Loucy (cell line): Measurements from ENCODE around the gene SORCS2.

Experiments used
- H2AFZ ChIP-seq: fragments of 200-600 bp; sonication (generic); 2 replicates; pipeline ENCODE4 v1.6.0; 2016; ENCODE audit warnings: antibody characterized with exemption, mild to moderate bottlenecking, low read length, moderate library complexity
- H3F3A ChIP-seq: fragments of 200-600 bp; 2 replicates; pipeline ENCODE4 v1.6.0; 2016; ENCODE audit warnings: antibody characterized with exemption, low read depth, mild to moderate bottlenecking
- H3K27me3 ChIP-seq: fragments of 200-600 bp; sonication (generic); 2 replicates; pipeline ENCODE4 v1.6.1; 2014; ENCODE audit warnings: low read length, mild to moderate bottlenecking; ENCODE audit not compliant: insufficient read depth, poor library complexity, severe bottlenecking
- H3K36me3 ChIP-seq: fragments of 200-600 bp; sonication (generic); 2 replicates; pipeline ENCODE4 v1.6.1; 2016; ENCODE audit warnings: low read length; ENCODE audit not compliant: insufficient read depth
- H3K4me1 ChIP-seq: fragments of 200-600 bp; sonication (generic); 2 replicates; pipeline ENCODE4 v1.5.1; 2014; ENCODE audit warnings: low read length, mild to moderate bottlenecking; ENCODE audit not compliant: insufficient read depth, poor library complexity, severe bottlenecking
- H3K4me2 ChIP-seq: fragments of 200-600 bp; sonication (generic); 2 replicates; pipeline ENCODE4 v1.6.0; 2014; ENCODE audit warnings: antibody characterized with exemption, low read length, low read depth, mild to moderate bottlenecking; ENCODE audit not compliant: poor library complexity, severe bottlenecking
- H3K4me3 ChIP-seq: fragments of 200-600 bp; sonication (generic); 2 replicates; pipeline ENCODE4 v1.5.1; 2014; ENCODE audit warnings: low read length, mild to moderate bottlenecking, mixed read lengths; ENCODE audit not compliant: poor library complexity, severe bottlenecking
- H3K79me2 ChIP-seq: fragments of 200-600 bp; sonication (generic); 2 replicates; pipeline ENCODE4 v1.6.1; 2014; ENCODE audit warnings: low read length; ENCODE audit not compliant: insufficient read depth
- H3K9ac ChIP-seq: fragments of 200-600 bp; sonication (generic); 2 replicates; pipeline ENCODE4 v1.6.0; 2014; ENCODE audit warnings: mild to moderate bottlenecking, low read depth, low read length, moderate library complexity; ENCODE audit not compliant: poor library complexity, severe bottlenecking
- H3K9me2 ChIP-seq: fragments of 200-600 bp; sonication (generic); replicated peaks from 2 replicates; pipeline ENCODE4 v1.6.1; 2016; ENCODE audit warnings: low read depth, low read length, mixed read lengths
- H3K9me3 ChIP-seq: fragments of 200-600 bp; sonication (generic); 2 replicates; pipeline ENCODE4 v1.6.1; 2014; ENCODE audit warnings: mild to moderate bottlenecking, antibody characterized with exemption, low read length, low read depth; ENCODE audit not compliant: insufficient read depth
- H4K20me1 ChIP-seq: fragments of 200-600 bp; sonication (generic); 2 replicates; pipeline ENCODE4 v1.6.0; 2014; ENCODE audit warnings: antibody characterized with exemption, low read length, mild to moderate bottlenecking; ENCODE audit not compliant: insufficient read depth, poor library complexity, severe bottlenecking
- EZH2phosphoT487 ChIP-seq: fragments of 200-600 bp; IDR thresholded peaks from 2 replicates; pipeline ENCODE4 v1.6.1; 2018; ENCODE audit warnings: antibody characterized with exemption, mild to moderate bottlenecking, moderate library complexity, borderline replicate concordance
- TF ChIP-seq, protein P1 (sequence below): fragments of 200-600 bp; sonication (generic); conservative IDR thresholded peaks from 2 replicates; pipeline ENCODE4 v1.5.1; 2014; ENCODE audit warnings: mild to moderate bottlenecking, antibody characterized with exemption, low read length

SORCS2 gene

DNA sequence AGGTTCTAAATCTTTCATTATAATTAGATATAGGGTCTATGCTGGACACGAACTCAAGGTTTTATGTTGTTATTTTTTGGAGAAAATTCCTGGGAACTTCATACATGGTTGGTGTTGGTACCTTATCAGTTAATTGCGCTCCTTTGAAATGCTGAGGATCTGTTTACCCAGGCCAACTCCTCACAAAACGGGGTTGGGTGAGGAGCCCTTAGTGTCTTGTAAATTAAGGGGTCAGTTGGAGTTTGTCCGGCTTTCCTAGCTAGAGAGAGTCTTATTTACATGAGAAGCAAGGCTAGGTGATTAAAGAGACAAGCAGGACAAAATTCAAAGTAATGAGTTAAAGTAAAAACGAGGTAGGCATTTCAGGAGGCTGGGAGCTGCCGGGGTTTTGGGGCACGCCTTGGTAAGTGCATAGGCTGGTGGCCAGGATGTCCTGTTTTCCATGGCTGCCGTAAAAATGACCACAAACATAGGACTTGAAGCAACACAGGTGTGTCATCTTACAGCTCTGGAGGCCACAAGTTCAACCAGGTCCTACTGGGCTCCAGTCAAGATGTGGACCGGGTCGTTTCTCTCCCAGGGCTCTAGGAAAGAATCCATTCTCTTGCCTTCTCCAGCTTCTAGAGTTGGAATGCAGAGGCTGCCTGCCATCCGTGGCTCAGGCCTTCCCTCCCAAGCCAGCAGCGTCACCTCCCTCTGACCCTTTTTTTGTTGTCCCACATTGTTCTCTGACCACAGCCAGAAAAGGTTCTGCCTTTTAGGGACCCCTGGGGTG lies 222.6 kb downstream of the SORCS2 start:
- no peak overlapping the region for H3K4me2 ChIP-seq
- H3K27me3 ChIP-seq = no peaks in the 10 kb centered on the region
- H4K20me1 ChIP-seq = no peaks in the 10 kb centered on the region
- H3F3A ChIP-seq = no peaks in the 10 kb centered on the region
- no peak overlapping the region for H3K4me3 ChIP-seq
- H3K36me3 ChIP-seq = no peaks in the 10 kb centered on the region
- no peaks in the 10 kb centered on the region for H3K4me1 ChIP-seq
- no peak overlapping the region for H2AFZ ChIP-seq
- H3K9ac ChIP-seq = no peak overlapping the region
- TF ChIP-seq, protein P1, sequence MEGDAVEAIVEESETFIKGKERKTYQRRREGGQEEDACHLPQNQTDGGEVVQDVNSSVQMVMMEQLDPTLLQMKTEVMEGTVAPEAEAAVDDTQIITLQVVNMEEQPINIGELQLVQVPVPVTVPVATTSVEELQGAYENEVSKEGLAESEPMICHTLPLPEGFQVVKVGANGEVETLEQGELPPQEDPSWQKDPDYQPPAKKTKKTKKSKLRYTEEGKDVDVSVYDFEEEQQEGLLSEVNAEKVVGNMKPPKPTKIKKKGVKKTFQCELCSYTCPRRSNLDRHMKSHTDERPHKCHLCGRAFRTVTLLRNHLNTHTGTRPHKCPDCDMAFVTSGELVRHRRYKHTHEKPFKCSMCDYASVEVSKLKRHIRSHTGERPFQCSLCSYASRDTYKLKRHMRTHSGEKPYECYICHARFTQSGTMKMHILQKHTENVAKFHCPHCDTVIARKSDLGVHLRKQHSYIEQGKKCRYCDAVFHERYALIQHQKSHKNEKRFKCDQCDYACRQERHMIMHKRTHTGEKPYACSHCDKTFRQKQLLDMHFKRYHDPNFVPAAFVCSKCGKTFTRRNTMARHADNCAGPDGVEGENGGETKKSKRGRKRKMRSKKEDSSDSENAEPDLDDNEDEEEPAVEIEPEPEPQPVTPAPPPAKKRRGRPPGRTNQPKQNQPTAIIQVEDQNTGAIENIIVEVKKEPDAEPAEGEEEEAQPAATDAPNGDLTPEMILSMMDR = no peak
- TF ChIP-seq EZH2phosphoT487 = no peak
- no peaks in the 10 kb centered on the region for H3K79me2 ChIP-seq
- peaks cover 9% of the 10 kb centered on the region; the same call in 1 of the 2 replicates for H3K9me3 ChIP-seq
- H3K9me2 ChIP-seq = no peaks in the 10 kb centered on the region

- Histone ChIP-seq H3K36me3 (no peaks in the 10 kb centered on the region), H3K9ac (no peak overlapping the region), H3K4me1 (no peaks in the 10 kb centered on the region), H3K27me3 (no peaks in the 10 kb centered on the region), H3K4me3 (no peak overlapping the region), H3K79me2 (no peaks in the 10 kb centered on the region), H3K9me2 (no peaks in the 10 kb centered on the region), H4K20me1 (no peaks in the 10 kb centered on the region), H2AFZ (no peak overlapping the region), H3K4me2 (no peak overlapping the region), H3F3A (no peaks in the 10 kb centered on the region), H3K9me3 (peaks cover 9% of the 10 kb centered on the region; the same call in 1 of the 2 replicates)
- TF ChIP-seq, protein P1 = no peak
- TF ChIP-seq EZH2phosphoT487 = no peak
These were observed 223.8 kb downstream of the SORCS2 start for GRCh38 chr4:7415927-7416686.

DNA sequence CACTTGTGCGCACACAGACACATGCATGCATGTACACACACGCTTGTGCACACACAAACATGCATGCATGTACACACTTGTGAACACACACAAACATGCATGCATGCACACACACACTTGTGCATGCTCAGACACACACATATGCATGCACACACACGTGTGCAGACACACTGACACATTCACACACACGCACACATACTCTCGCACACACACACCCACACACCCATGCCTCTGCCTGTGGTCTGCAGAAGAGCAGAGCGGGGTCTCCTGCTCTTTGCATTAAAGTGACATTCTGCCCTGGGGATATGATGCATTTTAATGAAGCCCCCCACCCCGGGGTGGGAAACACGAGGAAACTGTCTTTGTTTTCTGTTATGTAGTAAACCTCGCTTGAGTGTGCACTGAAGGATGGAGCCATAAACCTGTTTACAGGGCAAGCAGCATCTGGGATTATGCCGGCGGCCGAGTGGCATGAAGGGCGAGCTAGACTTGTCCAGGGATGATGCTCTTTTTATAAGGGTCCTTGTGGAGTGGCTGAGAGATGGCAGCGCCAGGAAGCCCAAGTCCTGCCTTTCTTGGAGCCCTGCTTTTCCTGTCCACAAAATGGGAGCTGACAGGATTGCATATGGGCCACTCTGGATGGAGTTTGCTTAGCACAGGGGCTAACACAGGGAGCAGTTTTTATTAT lies 224.6 kb downstream of the SORCS2 start:
- H3K27me3 ChIP-seq = no peaks in the 10 kb centered on the region
- no peak overlapping the region for H2AFZ ChIP-seq
- no peaks in the 10 kb centered on the region for H3K9me2 ChIP-seq
- H3K4me2 ChIP-seq = no peak overlapping the region
- H3F3A ChIP-seq = no peaks in the 10 kb centered on the region
- no peak for TF ChIP-seq EZH2phosphoT487
- TF ChIP-seq, protein P1 = no peak
- no peaks in the 10 kb centered on the region for H3K4me1 ChIP-seq
- no peak overlapping the region for H3K4me3 ChIP-seq
- no peaks in the 10 kb centered on the region for H3K36me3 ChIP-seq
- H3K9me3 ChIP-seq = peaks cover 7% of the 10 kb centered on the region; the same call in 1 of the 2 replicates
- no peak overlapping the region for H3K9ac ChIP-seq
- no peaks in the 10 kb centered on the region for H4K20me1 ChIP-seq
- no peaks in the 10 kb centered on the region for H3K79me2 ChIP-seq
